SK-N-SH treated with all-trans-retinoic acid at 6 μM for 48 hours (cell line): ENCODE results near the gene IL1R2.

ENCODE experiments used
- ATAC-seq: fragments of 200-7000 bp; cut with Tn5 transposase; 3 replicates; pipeline ENCODE4 v1.9.1; 2020; ENCODE audit warnings: mild to moderate bottlenecking, moderate library complexity
- BACH2 ChIP-seq: fragments of 250-450 bp; sonication (Bioruptor Pico); IDR thresholded peaks from 2 replicates; pipeline ENCODE4 v1.9.0; 2021; ENCODE audit warnings: mild to moderate bottlenecking, borderline replicate concordance
- CREB5 ChIP-seq: fragments of 250-450 bp; sonication (Bioruptor Pico); IDR thresholded peaks from 2 replicates; pipeline ENCODE4 v1.5.1; 2020; ENCODE audit warnings: low read depth, mild to moderate bottlenecking, moderate library complexity
- CSDC2 ChIP-seq: fragments of 250-450 bp; sonication (Bioruptor Pico); IDR thresholded peaks from 2 replicates; pipeline ENCODE4 v1.5.0; 2020; ENCODE audit warnings: mild to moderate bottlenecking, moderate library complexity
- CSRNP3 ChIP-seq: fragments of 250-450 bp; sonication (Bioruptor Pico); IDR thresholded peaks from 2 replicates; pipeline ENCODE4 v1.5.1; 2021; ENCODE audit warnings: mild to moderate bottlenecking, moderate library complexity
- ESRRG ChIP-seq: fragments of 250-450 bp; sonication (Bioruptor Pico); IDR thresholded peaks from 2 replicates; pipeline ENCODE4 v1.6.1; 2021; ENCODE audit warnings: mild to moderate bottlenecking
- GLIS3 ChIP-seq: fragments of 250-450 bp; sonication (Bioruptor Pico); IDR thresholded peaks from 2 replicates; pipeline ENCODE4 v1.5.0; 2020; ENCODE audit warnings: mild to moderate bottlenecking, moderate library complexity
- ISL1 ChIP-seq: fragments of 250-450 bp; sonication (Bioruptor Pico); IDR thresholded peaks from 2 replicates; pipeline ENCODE4 v2.1.2; 2022; ENCODE audit warnings: mild to moderate bottlenecking, moderate library complexity
- OSR1 ChIP-seq: fragments of 250-450 bp; sonication (Bioruptor Pico); IDR thresholded peaks from 2 replicates; pipeline ENCODE4 v1.8.0; 2022; ENCODE audit warnings: moderate library complexity, mild to moderate bottlenecking, inconsistent platforms
- PATZ1 ChIP-seq: fragments of 250-450 bp; sonication (Bioruptor Pico); IDR thresholded peaks from 2 replicates; pipeline ENCODE4 v1.8.0; 2020; ENCODE audit warnings: mild to moderate bottlenecking, moderate library complexity, borderline replicate concordance
- POU6F1 ChIP-seq: fragments of 250-450 bp; sonication (Bioruptor Pico); IDR thresholded peaks from 2 replicates; pipeline ENCODE4 v1.8.0; 2021; ENCODE audit warnings: low read depth, mild to moderate bottlenecking, moderate library complexity, borderline replicate concordance
- PPARA ChIP-seq: fragments of 250-450 bp; sonication (Bioruptor Pico); IDR thresholded peaks from 2 replicates; pipeline ENCODE4 v1.5.0; 2020; ENCODE audit warnings: mild to moderate bottlenecking, borderline replicate concordance
- RARB ChIP-seq: fragments of 250-450 bp; sonication (Bioruptor Pico); IDR thresholded peaks from 2 replicates; pipeline ENCODE4 v1.8.0; 2021; ENCODE audit warnings: mild to moderate bottlenecking, moderate library complexity
- SNAI2 ChIP-seq: fragments of 250-450 bp; sonication (Bioruptor Pico); IDR thresholded peaks from 2 replicates; pipeline ENCODE4 v1.5.0; 2020; ENCODE audit warnings: mild to moderate bottlenecking, moderate library complexity
- TCF4 ChIP-seq: fragments of 250-450 bp; sonication (Bioruptor Pico); IDR thresholded peaks from 2 replicates; pipeline ENCODE4 v1.8.0; 2021; ENCODE audit warnings: mild to moderate bottlenecking, moderate library complexity, borderline replicate concordance
- TOX ChIP-seq: fragments of 250-450 bp; sonication (Bioruptor Pico); IDR thresholded peaks from 2 replicates; pipeline ENCODE4 v1.8.0; 2021; ENCODE audit warnings: mild to moderate bottlenecking, moderate library complexity, borderline replicate concordance
- TSHZ2 ChIP-seq: fragments of 250-450 bp; sonication (Bioruptor Pico); IDR thresholded peaks from 2 replicates; pipeline ENCODE4 v1.5.0; 2020; ENCODE audit warnings: mild to moderate bottlenecking, moderate library complexity
- ZC3H10 ChIP-seq: fragments of 250-450 bp; sonication (Bioruptor Pico); IDR thresholded peaks from 2 replicates; pipeline ENCODE4 v1.5.1; 2021; ENCODE audit warnings: mild to moderate bottlenecking, moderate library complexity
- ZFP3 ChIP-seq: fragments of 250-450 bp; sonication (Bioruptor Pico); IDR thresholded peaks from 2 replicates; pipeline ENCODE4 v1.5.0; 2020; ENCODE audit warnings: mild to moderate bottlenecking, moderate library complexity
- ZFP30 ChIP-seq: fragments of 450-650 bp; formaldehyde crosslinking; IDR thresholded peaks from 2 replicates; pipeline ENCODE4 v1.5.0; 2022; ENCODE audit warnings: mild to moderate bottlenecking, moderate library complexity
- ZNF565 ChIP-seq: fragments of 450-650 bp; formaldehyde crosslinking; conservative IDR thresholded peaks from 2 replicates; pipeline ENCODE4 v1.5.0; 2020; ENCODE audit warnings: low read depth, mild to moderate bottlenecking, moderate library complexity
- ZNF70 ChIP-seq: fragments of 450-650 bp; formaldehyde crosslinking; IDR thresholded peaks from 2 replicates; pipeline ENCODE4 v1.5.0; 2020; ENCODE audit warnings: mild to moderate bottlenecking, moderate library complexity
- ZNF8 ChIP-seq: fragments of 450-650 bp; formaldehyde crosslinking; IDR thresholded peaks from 2 replicates; pipeline ENCODE4 v1.5.0; 2020; ENCODE audit warnings: mild to moderate bottlenecking, moderate library complexity

The IL1R2 gene

GRCh38 chr2:102029405-102029804 lies 37.6 kb downstream of the IL1R2 start:
- no peak for ATAC-seq
- no peak for TF ChIP-seq ZFP3 (CRISPR knock-in tag)
- no peak for TF ChIP-seq OSR1 (CRISPR knock-in tag)
- TF ChIP-seq, all 23 proteins: peak for 0

- TF ChIP-seq PPARA (CRISPR knock-in tag) (no peak), CSDC2 (CRISPR knock-in tag) (no peak), POU6F1 (no peak), PATZ1 (CRISPR knock-in tag) (no peak), RARB (CRISPR knock-in tag) (no peak), ZNF70 (CRISPR knock-in tag) (no peak), SNAI2 (CRISPR knock-in tag) (no peak), ZFP30 (CRISPR knock-in tag) (no peak), BACH2 (CRISPR knock-in tag) (no peak), TSHZ2 (no peak)
- ATAC-seq, result no peak
Measured at GRCh38 chr2:102029952-102030351, 38.2 kb downstream of the IL1R2 start.

- ATAC-seq, result no peak
- TF ChIP-seq PATZ1 (CRISPR knock-in tag), result no peak
- no peak for TF ChIP-seq TCF4 (CRISPR knock-in tag)
- TF ChIP-seq GLIS3, result no peak
- TF ChIP-seq ZFP30 (CRISPR knock-in tag), result no peak
- TF ChIP-seq OSR1 (CRISPR knock-in tag), result no peak
- TF ChIP-seq ESRRG (CRISPR knock-in tag), result no peak
- TF ChIP-seq ZNF70 (CRISPR knock-in tag), result no peak
- no peak for TF ChIP-seq ISL1 (CRISPR knock-in tag)
- TF ChIP-seq SNAI2 (CRISPR knock-in tag), result no peak
- no peak for TF ChIP-seq CREB5 (CRISPR knock-in tag)
- TF ChIP-seq BACH2 (CRISPR knock-in tag), result no peak
- TF ChIP-seq RARB (CRISPR knock-in tag), result no peak
- TF ChIP-seq TOX (CRISPR knock-in tag), result no peak
- TF ChIP-seq ZNF8 (CRISPR knock-in tag), result no peak
- no peak for TF ChIP-seq ZNF565 (CRISPR knock-in tag)
- TF ChIP-seq ZC3H10 (CRISPR knock-in tag), result no peak
- TF ChIP-seq TSHZ2, result no peak
- no peak for TF ChIP-seq CSRNP3
Measured at GRCh38 chr2:102030502-102030854, 38.7 kb downstream of the IL1R2 start.
